OCI-LY7 (cell line): ENCODE data around the gene PRKAB1. TPM values are rescaled to one million over a fixed set of nuclear protein-coding genes. Genes with fewer than 3 reads are reported as not detected.

Experiments used
- BruUV-seq: library from RNA; stranded (reverse); fragments of 400-500 nt; replicated peaks from 2 replicates; lab custom pipeline; 2021; lab: Mats Ljungman, UMichigan
- CTCF ChIA-PET: fragments of 300-600 bp; sonication (Branson Sonifier 250); formaldehyde crosslinking; loops from one replicate; lab custom pipeline; 2022; ENCODE audit warnings: antibody characterized with exemption; ENCODE audit not compliant: unreplicated experiment; lab: Charles Lee
- POLR2A ChIA-PET: fragments of 300-600 bp; sonication (Branson Sonifier 250); formaldehyde crosslinking; loops from one replicate; lab custom pipeline; 2022; ENCODE audit warnings: antibody characterized with exemption; lab: Charles Lee
- DNase-seq: peaks from one replicate; pipeline ENCODE4 v3.0.0-alpha.2; 2015; ENCODE audit warnings: low spot score
- H2AFZ ChIP-seq: fragments of 200-600 bp; sonication (generic), shearing (Covaris generic); 2 replicates; pipeline ENCODE4 v1.6.1; 2014; ENCODE audit warnings: mild to moderate bottlenecking, antibody characterized with exemption, low read length, moderate library complexity
- H3K27ac ChIP-seq: fragments of 200-600 bp; sonication (generic); 2 replicates; pipeline ENCODE4 v1.5.1; 2014; ENCODE audit warnings: mixed run types, low read depth, mild to moderate bottlenecking, moderate library complexity, low read length, inconsistent platforms; ENCODE audit not compliant: poor library complexity, severe bottlenecking
- H3K36me3 ChIP-seq: fragments of 200-600 bp; sonication (generic); 2 replicates; pipeline ENCODE4 v1.6.1; 2014; ENCODE audit warnings: mild to moderate bottlenecking, antibody characterized with exemption, low read length, moderate library complexity, mixed read lengths; ENCODE audit not compliant: insufficient read depth
- H3K4me1 ChIP-seq: fragments of 200-600 bp; sonication (generic); 2 replicates; pipeline ENCODE4 v1.5.1; 2014; ENCODE audit warnings: mild to moderate bottlenecking, low read length; ENCODE audit not compliant: insufficient read depth, poor library complexity, severe bottlenecking
- H3K4me2 ChIP-seq: fragments of 200-600 bp; sonication (generic); 2 replicates; pipeline ENCODE4 v1.6.1; 2014; ENCODE audit warnings: mild to moderate bottlenecking, low read length
- H3K4me3 ChIP-seq: fragments of 200-600 bp; sonication (generic); 2 replicates; pipeline ENCODE4 v1.5.1; 2014; ENCODE audit warnings: mild to moderate bottlenecking, low read depth, low read length; ENCODE audit not compliant: poor library complexity, severe bottlenecking
- H3K79me2 ChIP-seq: fragments of 200-600 bp; sonication (generic); 2 replicates; pipeline ENCODE4 v1.6.1; 2016; ENCODE audit warnings: low read depth, mild to moderate bottlenecking, low read length, moderate library complexity, mixed read lengths; ENCODE audit not compliant: insufficient read depth
- H3K9me2 ChIP-seq: fragments of 200-600 bp; sonication (generic); 2 replicates; pipeline ENCODE4 v1.6.1; 2016; ENCODE audit warnings: mild to moderate bottlenecking, low read length, mixed read lengths; ENCODE audit not compliant: insufficient read depth
- H3K9me3 ChIP-seq: fragments of 200-600 bp; sonication (generic); 2 replicates; pipeline ENCODE4 v1.6.1; 2014; ENCODE audit warnings: mild to moderate bottlenecking, mixed run types, low read length, mixed read lengths
- H4K20me1 ChIP-seq: fragments of 200-600 bp; sonication (generic); 2 replicates; pipeline ENCODE4 v1.6.1; 2014; ENCODE audit warnings: mild to moderate bottlenecking, antibody characterized with exemption, low read length, moderate library complexity, mixed read lengths; ENCODE audit not compliant: insufficient read depth
- EZH2phosphoT487 ChIP-seq: fragments of 200-600 bp; sonication (generic); IDR thresholded peaks from 2 replicates; pipeline ENCODE4 v1.6.1; 2018; ENCODE audit warnings: low read depth, borderline replicate concordance, mild to moderate bottlenecking, mixed run types, antibody characterized with exemption, low read length, moderate library complexity, mixed read lengths
- intact Hi-C: fragments of 100-400 bp; cut with micrococcal nuclease; formaldehyde crosslinking; loops from one replicate; pipeline ENCODE4 v1.10.0; 2022; ENCODE audit not compliant: unreplicated experiment
- total RNA-seq, 2 experiments: library from RNA; depleted of rRNA in 1 of 2; stranded (reverse); fragments of >200 nt in 1 of 2; shearing (Covaris generic) in 1 of 2; gene quantifications; 2 replicates each; pipeline ENCODE4 v1.2.3, GENCODE V29; 2014 to 2022
- TF ChIP-seq, protein P1 (sequence below): fragments of 200-600 bp; sonication (generic); conservative IDR thresholded peaks from 2 replicates; pipeline ENCODE4 v1.5.1; 2014; ENCODE audit warnings: mild to moderate bottlenecking, antibody characterized with exemption, low read length, moderate library complexity, mixed read lengths

PRKAB1 gene
- total RNA-seq, 2 experiments from 2014 or later: 32.4 to 45.1 TPM

GRCh38 chr12:119660076-119660475 lies 7.9 kb upstream of the PRKAB1 start:
- CTCF ChIA-PET: no interaction called here
- Histone ChIP-seq H2AFZ (no peak overlapping the region), H3K27ac (no peak overlapping the region), H3K79me2 (no peaks in the 10 kb centered on the region), H3K36me3 (no peaks in the 10 kb centered on the region), H3K4me1 (no peaks in the 10 kb centered on the region), H4K20me1 (no peaks in the 10 kb centered on the region), H3K4me3 (no peak overlapping the region), H3K9me3 (no peaks in the 10 kb centered on the region), H3K4me2 (no peak overlapping the region), H3K9me2 (no peaks in the 10 kb centered on the region)
- POLR2A ChIA-PET: no interaction called here
- no TSS peak for BruUV-seq
- intact Hi-C loops: no loop called here
- TF ChIP-seq EZH2phosphoT487: no peak
- TF ChIP-seq, protein P1, sequence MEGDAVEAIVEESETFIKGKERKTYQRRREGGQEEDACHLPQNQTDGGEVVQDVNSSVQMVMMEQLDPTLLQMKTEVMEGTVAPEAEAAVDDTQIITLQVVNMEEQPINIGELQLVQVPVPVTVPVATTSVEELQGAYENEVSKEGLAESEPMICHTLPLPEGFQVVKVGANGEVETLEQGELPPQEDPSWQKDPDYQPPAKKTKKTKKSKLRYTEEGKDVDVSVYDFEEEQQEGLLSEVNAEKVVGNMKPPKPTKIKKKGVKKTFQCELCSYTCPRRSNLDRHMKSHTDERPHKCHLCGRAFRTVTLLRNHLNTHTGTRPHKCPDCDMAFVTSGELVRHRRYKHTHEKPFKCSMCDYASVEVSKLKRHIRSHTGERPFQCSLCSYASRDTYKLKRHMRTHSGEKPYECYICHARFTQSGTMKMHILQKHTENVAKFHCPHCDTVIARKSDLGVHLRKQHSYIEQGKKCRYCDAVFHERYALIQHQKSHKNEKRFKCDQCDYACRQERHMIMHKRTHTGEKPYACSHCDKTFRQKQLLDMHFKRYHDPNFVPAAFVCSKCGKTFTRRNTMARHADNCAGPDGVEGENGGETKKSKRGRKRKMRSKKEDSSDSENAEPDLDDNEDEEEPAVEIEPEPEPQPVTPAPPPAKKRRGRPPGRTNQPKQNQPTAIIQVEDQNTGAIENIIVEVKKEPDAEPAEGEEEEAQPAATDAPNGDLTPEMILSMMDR: no peak
- no peak for DNase-seq

GRCh38 chr12:119661882-119662281 lies 6.1 kb upstream of the PRKAB1 start:
- BruUV-seq: no TSS peak
- Histone ChIP-seq H3K9me2 (no peaks in the 10 kb centered on the region), H3K4me1 (peaks cover 14% of the 10 kb centered on the region), H3K27ac (no peak overlapping the region), H3K9me3 (no peaks in the 10 kb centered on the region; the same call in 1 of the 2 replicates), H3K4me3 (no peak overlapping the region), H3K4me2 (no peak overlapping the region), H3K36me3 (no peaks in the 10 kb centered on the region), H2AFZ (no peak overlapping the region), H4K20me1 (no peaks in the 10 kb centered on the region), H3K79me2 (no peaks in the 10 kb centered on the region)
- ChIA-PET POLR2A (interaction anchor here (0.6 to 1.9 kb wide), 2 partner anchors 10 to 630 kb away, joined by 3 to 6 read pairs; partner anchors contain the start of gene RNU4-2), CTCF (interaction anchor here (0.6 kb wide), 1 partner anchor 20 kb away, joined by 3 read pairs; no protein-coding TSS in a partner anchor)
- intact Hi-C loops: no loop called here
- TF ChIP-seq, protein P1: no peak
- TF ChIP-seq EZH2phosphoT487: no peak
- no peak for DNase-seq

DNA sequence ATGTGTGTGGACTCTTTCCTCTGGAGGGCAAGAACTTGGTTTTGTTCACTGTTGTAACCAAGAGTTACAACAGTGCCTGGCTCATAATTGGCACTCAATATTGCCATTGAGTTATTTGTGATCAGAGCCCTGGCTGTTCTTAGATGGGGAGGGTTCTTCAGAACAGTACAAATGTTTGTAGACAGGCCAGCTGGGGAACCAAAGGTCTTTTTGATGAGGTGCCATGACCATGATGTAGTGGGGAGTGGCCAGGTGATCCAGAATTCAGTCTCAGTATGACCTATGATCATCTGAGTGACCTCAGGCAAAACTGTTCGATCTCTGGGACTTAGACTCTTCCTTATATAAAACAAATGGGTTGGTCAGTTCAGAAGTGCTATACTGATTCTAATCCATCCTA lies 3.3 kb upstream of the PRKAB1 start:
- ChIA-PET POLR2A (no interaction called here), CTCF (no interaction called here)
- TF ChIP-seq, protein P1: no peak
- no peak for TF ChIP-seq EZH2phosphoT487

More for the DNA sequence above, 3.3 kb upstream of the PRKAB1 start:
- no peak overlapping the region for H3K4me3 ChIP-seq
- H3K79me2 ChIP-seq: peaks cover 15% of the 10 kb centered on the region
- H3K4me1 ChIP-seq: peaks cover 22% of the 10 kb centered on the region
- peaks cover 4% of the 10 kb centered on the region; the same call in 1 of the 2 replicates for H3K36me3 ChIP-seq
- H3K9me3 ChIP-seq: no peaks in the 10 kb centered on the region; the same call in 1 of the 2 replicates
- DNase-seq: no peak
- no peak overlapping the region for H3K27ac ChIP-seq
- H3K4me2 ChIP-seq: no peak overlapping the region
- H2AFZ ChIP-seq: no peak overlapping the region
- no TSS peak for BruUV-seq
- no peaks in the 10 kb centered on the region for H3K9me2 ChIP-seq
- H4K20me1 ChIP-seq: no peaks in the 10 kb centered on the region
- intact Hi-C loops: loop anchor here (5.0 kb wide), 1 partner anchor 222 kb away; no protein-coding TSS in a partner anchor
